Measurements from ENCODE around the gene CDH26.

GRCh38 chr20:59954718-59955117, 3.5 kb upstream of the CDH26 start:
- TF ChIP-seq CTCF (IDR thresholded peaks at IDR 0.05) (no peak), POLR2A (IDR thresholded peaks at IDR 0.05) (no peak)

Measured in uterus (tissue), 2 donors.